Measurements from ENCODE around the gene SEZ6L. TPM values are rescaled to one million over a fixed set of nuclear protein-coding genes. Genes with fewer than 3 reads are reported as not detected.

SEZ6L gene
- total and polyA plus RNA-seq, 5 experiments from 2014 or later = 0.27 TPM; not detected in 4

DNA sequence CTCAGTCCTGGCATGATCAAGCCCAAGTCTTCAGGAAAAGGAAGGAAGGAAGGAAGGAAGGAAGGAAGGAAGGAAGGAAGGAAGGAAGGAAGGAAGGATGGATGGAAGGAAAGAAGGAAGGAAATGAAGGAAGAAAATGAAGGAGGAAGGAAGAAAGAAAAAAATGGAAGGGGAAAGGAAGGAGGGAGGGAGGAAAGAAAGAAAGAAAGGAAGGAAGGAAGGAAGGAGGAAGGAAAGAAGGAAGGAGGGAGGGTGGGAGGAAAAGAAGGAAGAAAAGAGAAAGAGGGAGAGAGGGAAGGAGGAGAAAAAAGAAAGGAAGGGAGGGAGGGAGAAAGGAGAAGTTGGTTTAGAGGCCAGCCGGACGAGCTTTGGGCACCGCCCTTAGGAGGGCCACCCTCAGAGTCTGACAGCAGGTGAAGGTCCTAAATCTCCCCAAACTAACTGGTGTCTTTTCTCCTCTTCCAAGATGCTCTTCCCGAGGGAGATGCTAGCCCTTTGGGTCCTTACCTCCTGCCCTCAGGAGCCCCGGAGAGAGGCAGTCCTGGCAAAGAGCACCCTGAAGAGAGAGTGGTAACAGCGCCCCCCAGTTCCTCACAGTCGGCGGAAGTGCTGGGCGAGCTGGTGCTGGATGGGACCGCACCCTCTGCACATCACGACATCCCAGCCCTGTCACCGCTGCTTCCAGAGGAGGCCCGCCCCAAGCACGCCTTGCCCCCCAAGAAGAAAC, 122.8 kb downstream of the SEZ6L start:
- Mint-ChIP-seq H3K4me1 (peaks cover 10 to 19% (median 13%) of the 10 kb centered on the region in 4 donors), H3K27ac (peak overlapping the region in 2 of 10 donors; percentile 27 to 74), H3K36me3 (no peaks in the 10 kb centered on the region), H3K4me3 (no peak overlapping the region), H3K27me3 (peaks cover 0 to 21% (median 2%) of the 10 kb centered on the region in 5 donors), H3K9me3 (no peaks in the 10 kb centered on the region)
- POLR2A ChIA-PET = no interaction called here
- DNase-seq (no peak), ATAC-seq (no peak)

GRCh38 chr22:26292667-26292995, 123.4 kb downstream of the SEZ6L start:
- Mint-ChIP-seq H3K27me3 (peaks cover 0 to 15% (median 0%) of the 10 kb centered on the region in 5 donors), H3K9me3 (no peaks in the 10 kb centered on the region), H3K4me1 (peaks cover 10 to 19% (median 13%) of the 10 kb centered on the region in 4 donors), H3K4me3 (no peak overlapping the region), H3K27ac (no peak overlapping the region), H3K36me3 (no peaks in the 10 kb centered on the region)
- POLR2A ChIA-PET = no interaction called here
- no peak for ATAC-seq
- no peak for DNase-seq

DNA sequence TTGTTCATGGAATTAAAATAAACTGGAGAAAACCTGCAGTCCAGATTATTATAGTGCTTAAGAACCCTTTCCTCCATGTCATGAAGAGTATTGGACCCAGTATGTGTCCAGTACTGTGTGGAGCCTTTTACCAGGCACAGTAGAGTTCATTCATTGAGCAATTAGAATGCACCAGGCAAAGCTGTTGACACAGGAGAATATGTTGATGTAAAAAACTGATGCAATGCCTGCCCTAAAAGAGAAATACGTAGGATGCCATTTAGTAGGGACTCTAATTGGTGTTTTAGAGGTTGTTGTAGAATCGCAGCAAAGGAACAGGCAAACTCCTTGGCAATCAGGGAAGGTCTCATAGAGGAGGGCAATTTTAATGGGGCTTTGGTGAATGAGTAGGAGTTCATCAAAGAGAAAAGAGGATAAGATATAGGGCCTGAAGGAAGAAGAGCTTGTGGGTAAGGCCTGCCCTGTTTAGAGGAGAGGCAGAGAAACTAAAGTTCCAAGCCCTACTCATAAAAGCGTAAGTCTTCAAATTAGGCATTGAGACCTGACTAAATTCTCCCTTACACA, 126.4 kb downstream of the SEZ6L start:
- no peak overlapping the region for H3K4me3 Mint-ChIP-seq
- no peaks in the 10 kb centered on the region for H3K36me3 Mint-ChIP-seq
- DNase-seq (no peak), ATAC-seq (no peak)
- no peaks in the 10 kb centered on the region for H3K27me3 Mint-ChIP-seq
- POLR2A ChIA-PET = no interaction called here
- no peaks in the 10 kb centered on the region for H3K9me3 Mint-ChIP-seq
- H3K27ac Mint-ChIP-seq = peak overlapping the region in 2 of 10 donors; percentile 66 to 80
- peaks cover 10 to 15% (median 12%) of the 10 kb centered on the region in 4 donors for H3K4me1 Mint-ChIP-seq

- Mint-ChIP-seq H3K27ac (no peak overlapping the region), H3K9me3 (no peaks in the 10 kb centered on the region), H3K4me3 (no peak overlapping the region), H3K36me3 (no peaks in the 10 kb centered on the region), H3K4me1 (peaks cover 10 to 15% (median 12%) of the 10 kb centered on the region in 4 donors), H3K27me3 (peaks cover 6 to 27% (median 13%) of the 10 kb centered on the region in 5 donors)
- no peak for DNase-seq
- POLR2A ChIA-PET = no interaction called here
- ATAC-seq = no peak
Measured at GRCh38 chr22:26298605-26299310, 129.5 kb downstream of the SEZ6L start.

GRCh38 chr22:26302726-26303125, 133.5 kb downstream of the SEZ6L start:
- no peak overlapping the region for H3K27ac Mint-ChIP-seq
- POLR2A ChIA-PET = no interaction called here
- no peak for ATAC-seq

DNA sequence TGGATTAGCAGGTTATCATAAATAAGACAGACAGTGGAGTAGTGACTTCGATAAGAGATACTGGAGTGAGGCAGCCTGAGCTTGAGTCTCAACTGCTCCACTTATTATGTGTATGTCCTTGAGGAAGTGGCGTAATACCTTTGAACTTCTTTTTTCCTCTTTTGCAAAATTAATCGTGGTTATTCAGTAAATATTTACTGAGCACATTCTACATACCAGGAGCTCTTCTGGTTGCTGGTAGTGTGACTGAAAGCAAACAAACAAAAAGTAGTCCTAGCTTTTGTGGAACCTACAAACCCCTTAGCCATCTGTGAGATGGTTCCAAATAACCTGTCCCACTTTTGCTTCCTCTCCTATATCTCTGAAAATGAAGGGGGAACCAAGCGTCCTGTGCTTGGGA, 134.2 kb downstream of the SEZ6L start:
- Mint-ChIP-seq H3K4me3 (no peak overlapping the region), H3K36me3 (no peaks in the 10 kb centered on the region), H3K27ac (no peak overlapping the region), H3K4me1 (no peaks in the 10 kb centered on the region), H3K27me3 (peaks cover 17 to 58% (median 26%) of the 10 kb centered on the region in 5 donors), H3K9me3 (no peaks in the 10 kb centered on the region)
- ATAC-seq = no peak
- POLR2A ChIA-PET = no interaction called here
- no peak for DNase-seq

More at GRCh38 chr22:26302726-26303125, 133.5 kb downstream of the SEZ6L start:
- Mint-ChIP-seq H3K36me3 (no peaks in the 10 kb centered on the region), H3K4me1 (no peaks in the 10 kb centered on the region), H3K9me3 (no peaks in the 10 kb centered on the region), H3K27me3 (peaks cover 14 to 51% (median 23%) of the 10 kb centered on the region in 5 donors), H3K4me3 (no peak overlapping the region)
- no peak for DNase-seq

GRCh38 chr22:26304730-26305129, 135.5 kb downstream of the SEZ6L start:
- H3K4me1 Mint-ChIP-seq = no peaks in the 10 kb centered on the region
- no peaks in the 10 kb centered on the region for H3K9me3 Mint-ChIP-seq
- no peak for DNase-seq
- H3K27me3 Mint-ChIP-seq = peaks cover 17 to 68% (median 29%) of the 10 kb centered on the region in 5 donors
- no peak overlapping the region for H3K27ac Mint-ChIP-seq
- ATAC-seq = no peak
- no peak overlapping the region for H3K4me3 Mint-ChIP-seq
- POLR2A ChIA-PET = no interaction called here
- no peaks in the 10 kb centered on the region for H3K36me3 Mint-ChIP-seq

- Mint-ChIP-seq H3K9me3 (no peaks in the 10 kb centered on the region), H3K4me3 (no peak overlapping the region), H3K36me3 (no peaks in the 10 kb centered on the region), H3K4me1 (no peaks in the 10 kb centered on the region), H3K27me3 (peaks cover 11 to 51% (median 28%) of the 10 kb centered on the region in 5 donors), H3K27ac (no peak overlapping the region)
- ATAC-seq (no peak), DNase-seq (no peak)
- POLR2A ChIA-PET = no interaction called here
Measured at GRCh38 chr22:26308467-26308866, 139.2 kb downstream of the SEZ6L start.

GRCh38 chr22:26310616-26311015, 141.4 kb downstream of the SEZ6L start:
- H3K36me3 Mint-ChIP-seq = no peaks in the 10 kb centered on the region
- POLR2A ChIA-PET = no interaction called here
- DNase-seq (no peak), ATAC-seq (no peak)
- no peak overlapping the region for H3K4me3 Mint-ChIP-seq
- H3K27me3 Mint-ChIP-seq = peaks cover 11 to 43% (median 21%) of the 10 kb centered on the region in 5 donors
- H3K4me1 Mint-ChIP-seq = no peaks in the 10 kb centered on the region
- H3K9me3 Mint-ChIP-seq = no peaks in the 10 kb centered on the region
- no peak overlapping the region for H3K27ac Mint-ChIP-seq

DNA sequence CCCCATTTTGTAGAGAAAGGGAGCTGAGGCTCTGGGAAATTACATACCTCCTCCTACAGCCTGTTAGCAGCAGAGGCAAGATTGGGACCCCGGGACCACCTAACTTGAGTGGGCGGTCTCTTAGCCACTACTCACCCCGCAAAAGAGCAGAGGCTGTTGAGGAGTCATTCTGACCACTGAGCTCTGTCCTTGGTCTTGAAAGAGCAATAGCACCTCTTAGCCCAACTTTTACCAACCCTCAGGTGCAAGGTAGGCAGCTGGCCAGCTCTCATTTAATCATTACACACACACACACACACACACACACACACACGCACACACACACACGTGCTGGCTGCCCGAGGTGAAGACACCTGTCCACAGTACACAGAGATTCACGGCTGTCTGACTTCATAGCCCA, 144.0 kb downstream of the SEZ6L start:
- Mint-ChIP-seq H3K27me3 (peaks cover 8 to 28% (median 11%) of the 10 kb centered on the region in 5 donors), H3K4me3 (no peak overlapping the region), H3K27ac (no peak overlapping the region), H3K36me3 (no peaks in the 10 kb centered on the region), H3K4me1 (peaks cover 0 to 2% (median 0%) of the 10 kb centered on the region in 4 donors), H3K9me3 (no peaks in the 10 kb centered on the region)
- ATAC-seq (no peak), DNase-seq (no peak)
- POLR2A ChIA-PET = no interaction called here

- Mint-ChIP-seq H3K4me3 (no peak overlapping the region), H3K27me3 (peaks cover 8 to 30% (median 13%) of the 10 kb centered on the region in 5 donors), H3K36me3 (no peaks in the 10 kb centered on the region), H3K9me3 (no peaks in the 10 kb centered on the region), H3K27ac (no peak overlapping the region), H3K4me1 (peaks cover 0 to 2% (median 0%) of the 10 kb centered on the region in 4 donors)
- no peak for ATAC-seq
- POLR2A ChIA-PET = no interaction called here
- no peak for DNase-seq
Measured at GRCh38 chr22:26314171-26314570, 144.9 kb downstream of the SEZ6L start.

DNA sequence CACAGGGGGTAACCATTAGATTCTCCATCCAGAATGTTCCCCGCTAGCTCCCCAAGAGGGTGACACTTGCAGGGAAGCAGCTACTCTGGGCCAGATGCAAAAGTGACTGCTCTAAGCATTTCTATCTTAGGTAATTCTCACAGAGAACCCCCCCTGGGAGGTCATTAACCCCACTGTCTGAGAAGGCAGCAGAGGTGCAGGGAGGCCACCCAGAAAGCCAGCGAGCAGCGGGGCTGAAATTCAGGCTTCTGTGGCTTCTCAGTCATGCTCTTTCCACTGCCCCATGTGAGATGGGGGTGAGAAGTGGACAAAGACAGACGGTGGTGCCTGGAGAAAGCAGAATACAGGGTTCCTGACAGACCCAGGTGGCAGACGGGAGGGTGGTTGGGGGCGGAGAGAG, 145.4 kb downstream of the SEZ6L start:
- POLR2A ChIA-PET = no interaction called here
- H3K4me1 Mint-ChIP-seq = peaks cover 0 to 2% (median 0%) of the 10 kb centered on the region in 4 donors

GRCh38 chr22:26316732-26317285, 147.5 kb downstream of the SEZ6L start:
- H3K36me3 Mint-ChIP-seq = no peaks in the 10 kb centered on the region
- DNase-seq (no peak), ATAC-seq (no peak)
- H3K27me3 Mint-ChIP-seq = peaks cover 0 to 26% (median 9%) of the 10 kb centered on the region in 5 donors
- no peaks in the 10 kb centered on the region for H3K9me3 Mint-ChIP-seq
- POLR2A ChIA-PET = no interaction called here
- no peak overlapping the region for H3K4me3 Mint-ChIP-seq
- peaks cover 0 to 2% (median 0%) of the 10 kb centered on the region in 4 donors for H3K4me1 Mint-ChIP-seq
- no peak overlapping the region for H3K27ac Mint-ChIP-seq

More for the DNA sequence above, 145.4 kb downstream of the SEZ6L start:
- DNase-seq (no peak), ATAC-seq (no peak)
- no peaks in the 10 kb centered on the region for H3K9me3 Mint-ChIP-seq
- H3K4me3 Mint-ChIP-seq = no peak overlapping the region
- H3K27ac Mint-ChIP-seq = no peak overlapping the region
- H3K36me3 Mint-ChIP-seq = no peaks in the 10 kb centered on the region
- H3K27me3 Mint-ChIP-seq = peaks cover 8 to 30% (median 10%) of the 10 kb centered on the region in 5 donors
